DMS79 (cell line): ENCODE results near the gene ZNF343.
"Not testable (repeated sequence)": the region's sequence is repeated elsewhere in the genome, so short reads cannot be mapped to it uniquely, and the experiment has no call there.

Experiments used
- DNase-seq: peaks from one replicate; lab custom pipeline; 2025; lab: John Stamatoyannopoulos, UW

Gene ZNF343

GRCh38 chr20:2521369-2522305 lies 12.9 kb upstream of the ZNF343 start:
- DNase-seq = no peak

GRCh38 chr20:2520617-2521016 lies 11.9 kb upstream of the ZNF343 start:
- DNase-seq = no peak

- no peak for DNase-seq
Observed at GRCh38 chr20:2519115-2519809, 10.5 kb upstream of the ZNF343 start.

- no peak for DNase-seq
Observed at GRCh38 chr20:2518558-2518957, 9.8 kb upstream of the ZNF343 start.

- no peak for DNase-seq
Observed at GRCh38 chr20:2518096-2518495, 9.4 kb upstream of the ZNF343 start.

- no peak for DNase-seq
Observed at GRCh38 chr20:2516399-2516798, 7.7 kb upstream of the ZNF343 start.

- no peak for DNase-seq
Observed at GRCh38 chr20:2515203-2515602, 6.5 kb upstream of the ZNF343 start.

- DNase-seq = no peak
Observed at GRCh38 chr20:2509794-2510193, 1.1 kb upstream of the ZNF343 start.

GRCh38 chr20:2509468-2509781 lies 710 bp upstream of the ZNF343 start:
- no peak for DNase-seq

- DNase-seq = no peak
Observed at GRCh38 chr20:2507875-2508630, 662 bp downstream of the ZNF343 start.

GRCh38 chr20:2507464-2507863 lies 1.3 kb downstream of the ZNF343 start:
- DNase-seq = no peak

- DNase-seq = not testable (repeated sequence)
Observed at GRCh38 chr20:2506426-2506825, 2.3 kb downstream of the ZNF343 start.

GRCh38 chr20:2504803-2505202 lies 3.9 kb downstream of the ZNF343 start:
- not testable (repeated sequence) for DNase-seq

- not testable (repeated sequence) for DNase-seq
Observed at GRCh38 chr20:2502808-2503384, 5.8 kb downstream of the ZNF343 start.

- DNase-seq = no peak
Observed at GRCh38 chr20:2485661-2486060, 23.1 kb downstream of the ZNF343 start.

- no peak for DNase-seq
Observed at GRCh38 chr20:2485080-2485479, 23.6 kb downstream of the ZNF343 start.

GRCh38 chr20:2483504-2483903 lies 25.2 kb downstream of the ZNF343 start:
- no peak for DNase-seq

GRCh38 chr20:2480381-2480780 lies 28.3 kb downstream of the ZNF343 start:
- DNase-seq = no peak

GRCh38 chr20:2476742-2477615 lies 31.7 kb downstream of the ZNF343 start:
- DNase-seq = no peak

- DNase-seq = no peak
Observed at GRCh38 chr20:2475850-2476741, 32.6 kb downstream of the ZNF343 start.
